NCI-H2081 treated with DMSO at 0.1 percent for 48 hours (cell line): ENCODE results near the gene MSRB1.
"Not testable (repeated sequence)": the region's sequence is repeated elsewhere in the genome, so short reads cannot be mapped to it uniquely, and the experiment has no call there.

Experiments
- DNase-seq: peaks from one replicate; lab custom pipeline; 2025; lab: John Stamatoyannopoulos, UW

Gene MSRB1

DNA sequence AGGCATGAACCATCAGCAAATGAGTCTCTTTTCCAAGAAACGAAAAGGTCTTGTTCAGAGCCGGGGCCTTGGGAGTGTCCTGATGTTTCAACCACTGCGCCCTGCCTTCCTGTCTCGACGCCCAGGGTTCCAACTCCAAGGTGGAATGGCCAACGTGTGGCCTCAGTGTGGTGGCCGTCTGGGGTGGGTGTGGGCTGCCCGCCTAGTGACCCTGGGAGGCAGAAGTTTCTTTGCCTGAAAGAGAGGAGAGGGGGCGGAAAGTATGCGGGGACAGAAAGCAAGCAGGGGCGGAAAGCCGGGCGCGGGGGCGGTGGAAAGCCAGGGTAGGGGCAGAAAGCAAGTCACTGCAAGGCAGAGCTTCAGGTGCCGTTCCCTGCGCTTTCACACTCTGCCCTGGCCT lies 4.1 kb downstream of the MSRB1 start:
- no peak for DNase-seq

DNA sequence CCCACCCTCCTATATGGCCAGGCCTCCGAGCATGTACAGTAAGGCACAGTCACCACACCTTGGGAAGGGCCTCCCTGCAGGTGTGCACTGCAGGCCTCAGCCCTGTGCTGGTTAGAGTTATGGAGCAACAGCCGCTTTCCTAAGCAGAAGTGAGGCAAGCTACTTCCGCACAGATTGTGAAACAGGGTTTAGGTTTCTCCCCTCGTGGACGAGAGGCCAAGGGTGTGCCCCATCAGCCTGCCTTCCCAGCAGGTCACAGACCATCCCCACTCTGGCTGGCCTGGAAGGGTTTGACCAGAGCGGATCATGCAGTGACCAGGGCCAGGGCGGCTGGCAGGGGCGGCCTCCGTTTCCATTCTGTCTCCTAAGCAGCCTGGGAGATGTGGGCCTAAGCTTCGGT lies 4.7 kb downstream of the MSRB1 start:
- no peak for DNase-seq

DNA sequence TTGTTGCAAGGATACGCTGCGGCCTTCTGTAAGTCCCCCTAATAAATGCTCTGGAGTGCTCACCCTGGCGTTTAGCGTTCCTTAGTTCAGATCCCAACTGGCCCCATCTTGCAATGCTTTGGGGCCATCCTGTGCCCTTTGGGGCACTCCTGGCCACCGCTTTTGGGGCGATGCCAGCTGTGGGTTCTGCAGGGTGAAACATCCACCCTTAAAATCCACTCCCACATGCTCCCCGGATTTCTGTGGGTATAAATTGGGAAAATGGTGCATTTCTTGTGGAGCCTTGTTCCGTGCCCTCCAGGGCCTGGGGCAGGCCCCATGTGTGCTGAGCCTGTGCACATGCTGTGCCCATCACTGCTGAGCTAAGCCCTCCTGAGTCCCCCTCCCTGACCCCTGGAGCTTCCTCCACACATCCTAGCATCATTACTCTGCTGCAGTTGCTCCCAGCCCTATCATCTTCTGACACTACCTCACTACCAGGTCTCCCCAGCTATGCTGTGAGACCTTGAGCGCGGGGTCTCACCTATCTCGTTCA lies 6.0 kb downstream of the MSRB1 start:
- DNase-seq, result no peak

DNA sequence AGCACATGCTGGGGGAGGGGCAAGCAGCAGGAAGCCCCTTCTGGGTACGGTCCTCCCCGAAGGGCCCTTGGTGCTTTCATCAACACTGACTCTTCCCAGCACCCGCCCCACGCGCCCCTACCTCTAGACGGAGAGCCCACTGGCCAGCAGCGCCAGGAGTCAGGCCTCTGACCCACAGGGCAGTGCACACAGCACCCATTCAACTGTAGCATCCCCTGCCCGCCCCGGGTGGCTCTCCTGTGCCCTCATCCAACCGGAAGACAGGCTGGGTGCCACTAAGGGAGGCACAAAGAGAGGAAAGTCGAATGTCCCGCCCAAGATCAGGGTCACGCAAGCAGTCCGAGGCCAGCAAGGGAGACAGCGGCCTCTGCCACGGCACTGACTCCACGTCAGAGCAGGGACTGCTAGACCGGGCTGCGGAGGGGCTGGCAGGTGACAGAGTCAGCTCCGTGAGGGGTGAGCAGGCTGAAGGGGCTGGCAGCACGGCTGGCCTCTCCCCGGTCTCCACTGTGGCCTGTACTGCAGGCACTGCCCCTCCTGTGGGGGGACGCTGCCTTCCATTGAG lies 9.8 kb downstream of the MSRB1 start:
- DNase-seq, result no peak

DNA sequence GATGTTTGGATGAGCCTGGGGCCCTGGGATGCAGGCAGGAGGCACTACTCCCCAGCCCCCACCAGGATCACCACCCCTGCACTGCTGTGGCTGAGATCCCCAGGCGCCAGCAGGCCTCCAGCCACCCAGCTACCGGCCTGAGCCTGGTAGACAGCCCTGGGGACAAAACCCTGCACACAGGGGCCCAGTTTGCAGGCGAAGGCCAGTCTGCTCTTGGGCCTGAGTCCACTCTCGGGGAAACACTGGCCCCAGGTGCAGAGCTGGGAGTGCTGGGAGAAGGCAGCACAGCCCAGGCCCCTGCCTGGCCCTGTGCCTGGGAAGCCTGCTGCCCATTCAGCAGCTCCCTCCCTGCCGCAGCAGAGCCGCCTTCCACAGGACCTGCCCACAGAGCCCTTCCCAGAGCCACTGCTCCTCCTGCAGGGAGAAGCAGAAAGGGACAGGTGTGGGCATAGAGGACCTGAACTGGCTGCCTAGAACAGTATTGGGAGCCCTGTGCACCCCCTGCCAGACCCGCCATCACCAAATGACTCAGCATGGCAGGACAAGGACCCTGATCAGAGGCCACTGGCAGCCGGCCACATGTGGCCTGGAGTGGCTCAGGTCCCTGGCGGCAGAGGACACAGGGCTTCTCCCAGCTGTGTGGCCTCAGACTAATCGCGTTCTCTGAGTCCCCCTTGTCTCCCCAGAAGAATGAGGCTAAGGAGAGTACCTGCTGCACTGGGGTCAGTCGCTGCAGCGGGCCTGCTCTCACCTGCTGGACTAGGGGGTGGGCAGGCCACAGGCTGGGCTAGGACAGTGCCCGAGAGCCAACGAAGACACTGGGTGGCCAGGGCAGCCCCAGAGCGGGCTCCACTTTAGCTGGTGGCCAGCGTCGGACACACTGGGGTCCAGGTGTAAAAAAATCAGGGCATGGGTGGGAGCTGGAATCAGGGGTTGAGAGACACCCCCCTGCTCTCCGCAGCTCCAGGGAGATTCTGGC lies 10.7 kb downstream of the MSRB1 start:
- no peak for DNase-seq

DNA sequence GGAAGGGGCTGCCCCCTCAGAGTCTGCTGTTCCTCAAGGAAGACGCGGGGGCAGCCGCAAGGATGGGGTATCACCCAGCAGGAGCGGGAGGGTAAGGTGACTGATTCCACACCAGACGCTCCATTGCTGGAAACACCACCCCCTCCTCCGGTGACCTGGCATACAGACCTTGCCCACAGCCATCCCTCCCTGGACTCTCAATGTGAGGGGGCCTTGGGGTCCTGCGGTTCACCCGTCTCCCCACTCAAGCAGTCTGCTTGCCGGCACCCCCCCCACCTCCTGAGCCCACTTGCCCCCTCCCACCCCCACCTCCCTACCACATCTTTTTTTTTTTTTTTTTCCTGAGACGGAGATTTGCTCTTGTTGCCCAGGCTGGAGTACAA lies 12.7 kb downstream of the MSRB1 start:
- no peak for DNase-seq

DNA sequence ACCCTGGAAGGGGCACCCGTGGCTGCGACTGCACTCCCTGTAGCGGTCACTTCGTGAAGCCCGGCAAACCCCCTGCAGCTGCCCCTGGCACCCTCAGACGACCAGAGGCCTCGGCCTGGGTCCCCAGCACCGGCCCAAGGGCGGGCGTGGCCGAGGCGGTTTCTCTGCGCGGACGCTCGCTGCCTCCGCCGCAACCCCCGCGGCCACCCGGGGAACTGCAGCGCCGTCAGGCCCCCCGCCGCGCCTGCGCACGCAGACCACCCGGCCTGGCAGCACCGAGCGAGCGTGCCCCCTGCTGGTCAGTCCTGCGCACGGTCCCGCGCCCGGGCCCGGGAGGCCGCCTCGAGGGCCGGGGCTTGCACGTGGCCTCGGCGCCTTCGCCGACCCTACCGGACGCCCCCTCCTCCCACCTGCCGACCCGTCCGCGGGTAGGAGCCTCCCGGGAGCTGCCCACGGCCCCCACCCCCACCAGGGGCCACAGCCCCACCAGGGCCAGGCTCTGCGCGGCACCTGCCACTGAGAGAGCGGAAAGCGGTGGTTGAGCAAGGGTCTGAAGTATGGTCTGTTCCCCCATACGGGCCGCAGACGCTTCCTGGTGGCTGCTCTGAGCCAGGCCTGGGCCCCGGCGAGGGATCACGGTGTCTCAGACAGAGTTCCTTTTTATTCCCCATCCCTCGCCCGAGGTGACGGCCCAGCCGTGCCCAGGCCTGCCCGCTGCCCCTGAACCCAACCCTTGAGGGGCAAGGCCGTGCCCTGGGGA lies 13.2 kb downstream of the MSRB1 start:
- no peak for DNase-seq

DNA sequence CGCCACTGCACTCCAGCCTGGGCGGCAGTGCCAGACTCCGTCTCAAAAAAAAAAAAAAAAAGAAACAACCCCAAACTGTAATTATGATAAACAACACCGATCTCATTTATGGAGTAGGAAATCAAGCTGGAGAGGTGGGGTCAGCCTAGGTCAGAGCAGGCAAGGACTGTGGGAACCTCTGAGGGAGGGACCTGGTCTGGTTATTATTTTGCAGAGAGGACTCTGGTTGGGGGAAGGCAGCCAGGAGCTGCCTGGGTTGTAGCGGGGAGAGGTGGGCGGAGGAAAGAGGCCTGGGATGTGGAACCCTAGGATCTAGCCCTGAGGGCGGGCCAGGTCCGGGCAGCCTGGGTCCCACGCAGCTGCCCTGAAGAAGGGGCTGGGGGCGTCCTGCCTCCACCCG lies 13.9 kb downstream of the MSRB1 start:
- DNase-seq, result no peak

DNA sequence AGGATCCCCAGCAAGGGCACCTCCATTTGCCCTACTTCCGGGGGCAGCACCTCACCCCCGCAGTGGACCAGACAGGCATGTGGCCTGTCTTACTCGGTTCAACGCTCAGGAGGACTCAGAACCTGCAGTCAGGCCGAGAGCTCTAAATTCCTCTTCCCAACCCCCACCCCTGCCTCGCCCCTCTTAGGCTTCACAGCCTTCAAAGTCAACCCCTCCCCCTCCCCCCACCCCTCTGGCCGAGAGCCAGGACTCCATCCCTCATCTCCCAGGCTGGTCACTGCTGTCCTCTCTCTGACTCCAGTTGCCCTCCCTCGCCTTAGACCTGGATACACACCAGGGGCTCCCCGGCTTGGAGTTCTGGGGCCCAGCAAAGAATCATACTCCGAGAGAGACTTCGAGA lies 16.7 kb downstream of the MSRB1 start:
- no peak for DNase-seq

DNA sequence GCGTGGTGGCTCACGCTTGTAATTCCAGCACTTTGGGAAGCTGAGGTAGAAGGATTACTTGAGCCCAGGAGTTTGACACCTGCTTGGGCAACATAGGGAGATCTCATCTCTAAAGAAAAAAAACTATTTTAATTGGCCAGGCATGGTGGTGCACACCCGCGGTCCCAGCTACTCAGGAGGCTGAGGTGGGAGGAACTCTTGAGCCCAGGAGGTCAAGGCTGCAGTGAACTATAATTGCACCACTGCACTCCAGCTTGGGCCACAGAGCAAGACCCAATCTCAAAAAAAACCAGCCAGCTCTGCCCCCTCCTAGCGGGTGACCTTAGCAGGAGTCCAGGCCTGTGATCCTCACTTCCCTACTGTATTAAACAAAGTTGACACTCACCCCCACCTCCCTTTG lies 18.9 kb downstream of the MSRB1 start:
- DNase-seq, result no peak

DNA sequence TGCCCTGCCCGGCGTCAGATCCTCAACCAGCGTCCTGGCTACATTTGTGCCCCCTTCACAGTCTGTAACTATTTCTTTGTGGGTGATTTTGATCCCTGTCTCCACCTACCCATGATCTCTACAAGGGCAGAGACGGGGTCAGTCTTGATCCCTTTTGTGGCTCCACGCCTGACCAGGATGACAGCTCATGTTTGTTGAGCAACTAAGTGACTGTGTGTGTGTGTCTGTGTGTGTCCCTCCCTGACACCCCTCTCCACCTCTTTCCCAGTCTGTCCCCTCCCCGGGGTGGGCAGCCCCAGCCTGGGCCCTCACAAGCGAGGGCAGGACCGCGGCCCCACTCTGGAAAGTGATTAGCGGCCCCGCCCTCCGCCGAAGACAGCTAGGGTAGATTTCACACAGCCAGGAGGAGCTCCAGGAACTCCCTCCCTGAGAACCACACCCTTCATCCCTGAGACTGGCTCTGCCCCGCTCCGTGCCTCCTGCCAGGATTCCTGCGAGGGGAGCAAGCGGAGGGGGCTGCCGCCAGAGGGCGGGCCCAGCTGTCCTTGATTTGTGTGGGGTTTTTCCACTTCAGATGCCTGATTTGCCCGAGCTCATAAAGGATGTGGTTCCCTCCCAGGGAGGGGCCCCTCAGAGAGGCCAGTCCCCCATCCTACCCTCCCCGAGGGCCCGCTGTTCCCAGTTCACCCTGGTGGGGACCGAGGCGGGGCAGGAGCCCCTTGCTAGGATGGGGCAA lies 19.5 kb downstream of the MSRB1 start:
- DNase-seq, result no peak

DNA sequence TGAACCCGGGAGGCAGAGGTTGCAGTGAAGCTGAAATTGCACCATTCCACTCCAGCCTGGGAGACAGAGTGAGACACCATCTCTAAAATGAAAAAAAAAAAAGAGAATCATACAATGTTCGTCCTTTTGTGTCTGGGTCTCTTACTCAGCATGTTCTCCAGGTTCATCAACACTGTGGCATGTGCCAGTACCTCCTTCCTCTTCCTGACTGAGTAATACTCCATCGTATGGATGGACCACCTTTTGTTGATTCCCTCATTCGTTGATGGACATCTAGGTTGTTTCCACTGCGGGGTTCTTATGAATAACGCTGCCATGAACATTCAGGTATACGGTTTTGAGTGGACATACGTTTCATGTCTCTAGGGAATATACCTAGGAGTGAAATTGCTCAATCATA lies 20.6 kb downstream of the MSRB1 start:
- DNase-seq, result no peak

DNA sequence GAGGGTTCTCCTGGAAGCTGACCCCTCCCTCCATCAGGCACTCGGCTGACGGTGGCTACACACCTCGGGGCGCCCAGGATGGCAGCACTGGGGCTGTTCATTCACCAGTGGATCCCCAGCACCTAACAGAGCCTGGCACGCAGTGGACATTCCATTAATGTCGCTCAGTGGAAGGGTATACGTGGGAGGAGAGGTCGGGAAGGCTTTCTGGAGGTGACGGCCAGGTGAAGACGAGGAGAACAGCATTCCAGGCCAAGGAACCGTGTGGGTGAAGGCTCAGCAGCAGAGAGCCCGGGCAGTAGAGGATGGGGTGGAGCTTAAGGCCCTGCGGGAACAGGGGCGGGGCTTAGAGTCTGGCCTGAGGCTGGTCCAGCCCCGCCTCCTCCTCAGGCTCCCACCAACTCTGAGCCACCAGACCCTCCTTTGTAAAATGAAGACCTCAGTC lies 22.2 kb downstream of the MSRB1 start:
- no peak for DNase-seq

DNA sequence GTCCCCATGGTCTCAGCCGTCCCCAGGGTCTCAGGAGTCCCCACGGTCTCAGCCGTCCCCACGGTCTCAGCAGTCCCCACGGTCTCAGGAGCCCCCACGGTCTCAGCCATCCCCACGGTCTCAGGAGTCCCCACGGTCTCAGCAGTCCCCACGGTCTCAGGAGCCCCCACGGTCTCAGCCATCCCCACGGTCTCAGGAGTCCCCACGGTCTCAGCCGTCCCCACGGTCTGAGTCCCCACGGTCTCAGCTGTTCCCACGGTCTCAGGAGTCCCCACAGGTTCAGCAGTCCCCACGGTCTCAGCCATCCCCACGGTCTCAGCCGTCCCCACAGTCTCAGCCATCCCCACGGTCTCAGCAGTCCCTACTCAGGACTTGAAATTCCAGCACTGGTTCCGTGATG lies 22.9 kb downstream of the MSRB1 start:
- not testable (repeated sequence) for DNase-seq

DNA sequence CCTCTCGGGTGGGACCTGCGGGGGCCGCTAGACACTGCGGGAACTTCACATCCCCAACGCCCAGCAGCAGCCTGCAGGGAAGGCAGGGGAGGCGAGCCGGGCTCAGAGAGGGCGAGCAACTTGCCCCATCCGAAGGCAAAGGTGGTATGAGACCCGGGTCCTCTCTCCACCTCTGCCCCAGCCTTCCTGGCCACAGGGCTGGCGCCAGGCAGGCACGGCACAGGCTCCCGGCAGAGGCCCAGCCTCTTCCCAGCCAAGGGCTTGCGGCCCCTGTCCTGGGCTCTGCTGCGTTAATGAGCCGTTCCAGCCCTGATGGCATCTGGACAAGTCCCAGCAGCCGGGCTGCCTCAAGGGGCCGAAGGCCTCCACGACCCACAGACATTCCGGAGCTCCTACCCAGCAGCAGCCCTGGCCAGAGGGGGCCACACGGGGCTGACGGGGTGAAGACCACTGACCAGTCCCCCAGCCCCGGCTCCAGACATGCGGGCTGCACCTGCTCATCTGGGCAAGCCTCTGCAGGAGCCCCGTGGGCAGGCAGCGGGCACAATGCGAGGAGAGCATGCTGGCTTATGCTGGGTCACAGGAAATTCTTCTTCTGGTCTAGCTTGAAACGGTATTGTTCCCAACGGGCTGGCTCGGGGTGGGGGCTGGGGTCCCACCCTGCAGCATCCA lies 23.5 kb downstream of the MSRB1 start:
- no peak for DNase-seq

DNA sequence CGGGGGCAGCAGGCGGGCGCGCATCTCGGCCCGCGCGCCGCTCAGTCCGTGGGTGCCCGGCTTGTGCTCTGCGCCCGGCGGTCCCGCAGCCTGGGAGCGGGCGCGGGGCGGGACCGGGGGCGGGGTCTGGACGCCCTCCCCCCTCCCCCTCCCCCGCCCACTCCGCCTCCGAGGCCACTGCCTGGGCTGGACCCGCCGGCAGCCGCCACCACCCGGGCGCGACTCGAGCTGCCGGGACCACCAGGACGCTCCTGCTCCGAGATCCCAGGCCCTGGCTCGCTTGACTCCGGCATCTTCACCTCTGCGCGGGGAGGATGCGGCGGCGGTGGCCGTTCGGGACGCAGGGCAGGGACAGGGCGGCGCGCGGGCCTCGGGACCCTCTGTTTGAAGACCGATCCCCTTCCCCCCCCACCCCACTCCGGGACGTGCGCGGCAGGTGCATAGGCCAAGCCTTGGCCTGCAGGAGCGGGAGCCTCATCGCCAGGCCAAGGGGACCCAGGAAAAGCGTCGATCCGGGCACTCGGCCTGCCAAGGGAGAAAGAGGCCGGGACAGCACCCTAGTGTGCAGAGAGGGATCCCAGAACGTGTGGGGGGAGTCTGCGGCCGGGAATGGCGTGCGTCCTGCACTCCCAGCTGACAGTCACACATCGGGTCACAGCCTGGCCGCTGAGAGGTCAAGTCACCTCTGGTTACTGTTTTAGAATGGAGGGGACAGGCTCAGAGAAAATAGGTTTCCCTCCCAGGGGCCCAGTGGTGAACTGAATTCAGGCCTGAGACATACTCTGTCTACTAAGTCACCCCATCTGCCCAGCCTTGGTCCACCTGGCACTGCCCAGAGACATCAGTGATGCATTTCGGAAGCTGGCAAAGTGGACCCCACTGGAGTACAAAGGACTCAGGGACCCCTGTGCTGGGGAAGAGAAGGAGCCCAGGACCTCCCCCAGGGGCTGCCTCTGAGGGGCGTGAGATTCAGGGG lies 24.4 kb downstream of the MSRB1 start, which contains the start of gene HS3ST6:
TSS of gene HS3ST6 (minus strand) at position 65 of the 976 bp plus-strand sequence. CDS start 92 bp downstream, outside the sequence.
- DNase-seq, result no peak

DNA sequence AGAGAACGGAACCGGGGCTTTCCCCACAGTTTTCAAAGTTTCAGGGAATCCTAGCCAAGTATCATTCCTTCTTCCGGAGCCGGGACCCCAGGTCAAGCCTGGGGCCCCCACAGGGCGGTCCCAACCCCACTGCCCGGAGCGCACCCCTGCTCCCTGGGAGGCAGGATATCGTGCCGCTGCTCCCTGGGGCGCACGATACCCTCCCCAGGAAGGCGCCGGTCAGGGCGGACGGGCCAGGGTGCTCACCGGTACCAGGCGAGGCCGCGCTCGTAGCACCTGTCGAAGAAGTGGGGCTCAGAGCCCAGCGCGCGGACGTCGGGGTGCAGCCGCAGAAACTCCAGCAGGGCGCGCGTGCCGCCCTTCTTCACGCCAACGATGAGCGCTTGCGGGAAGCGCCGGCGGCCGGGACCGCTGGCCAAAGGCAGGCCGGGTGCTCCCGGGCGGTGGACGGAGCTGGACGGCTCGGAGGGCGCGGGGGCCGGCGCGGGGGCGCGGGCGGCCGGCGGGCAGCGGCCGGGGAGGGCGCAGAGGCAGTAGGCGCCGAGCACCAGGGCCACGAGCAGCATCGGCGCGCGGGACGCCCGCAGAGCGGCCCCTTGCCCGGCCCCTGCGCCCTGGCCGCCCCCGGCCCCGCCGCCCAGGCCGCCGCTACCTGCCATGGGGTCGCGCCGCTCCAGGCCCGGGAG lies 25.2 kb downstream of the MSRB1 start:
- DNase-seq, result no peak

DNA sequence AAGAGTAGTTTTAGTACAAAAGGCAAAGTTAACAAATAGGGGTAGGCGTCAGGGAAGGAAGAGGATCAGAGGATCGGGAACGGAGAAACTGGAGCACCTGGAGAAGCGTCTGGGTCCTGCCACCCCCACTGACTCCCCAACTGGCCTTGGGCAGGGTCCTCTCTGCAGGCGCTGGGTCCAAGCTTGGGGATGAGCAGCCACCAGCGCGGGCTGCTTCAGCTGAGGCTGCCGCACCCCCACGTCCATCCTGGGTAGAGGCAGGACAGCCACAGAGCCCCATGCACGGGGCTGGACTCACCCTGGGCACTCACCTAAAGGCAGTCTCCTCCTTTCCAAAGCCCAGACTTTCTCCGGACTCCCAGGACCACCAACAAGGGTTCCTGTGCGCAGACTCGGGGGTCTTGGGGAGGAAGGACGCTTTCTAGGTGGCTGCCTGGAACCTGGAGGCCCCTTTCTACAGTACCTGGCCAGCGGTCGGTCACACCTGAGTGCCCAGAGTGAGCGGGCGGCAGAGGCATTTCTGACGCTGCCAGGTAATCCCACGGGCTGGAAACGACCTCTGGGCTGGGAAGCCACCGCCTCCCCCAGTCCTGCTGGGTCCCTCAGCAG lies 25.8 kb downstream of the MSRB1 start:
- no peak for DNase-seq

DNA sequence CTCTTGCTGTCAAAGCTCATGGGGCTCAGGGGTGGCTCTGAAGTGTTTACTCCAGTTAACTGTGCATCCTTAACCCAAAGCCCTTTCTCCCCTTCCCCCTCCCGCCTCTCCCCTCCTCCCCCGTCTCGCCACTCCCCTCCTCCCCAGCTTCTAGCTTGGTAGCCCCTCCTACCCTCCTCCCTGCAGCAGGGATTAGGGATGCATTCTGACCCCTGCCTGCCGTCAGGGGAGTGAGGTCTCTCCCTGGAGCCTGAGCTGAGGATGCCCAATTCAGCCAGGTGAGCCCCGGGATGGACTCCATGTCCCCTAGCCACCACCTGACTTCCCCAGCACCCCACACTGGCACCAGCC lies 26.4 kb downstream of the MSRB1 start:
- DNase-seq, result no peak
